ENCODE results near the gene POLR2J. TPM values are rescaled to one million over a fixed set of nuclear protein-coding genes. Genes with fewer than 3 reads are reported as not detected.

POLR2J gene
- total RNA-seq, 2 experiments from 2014 or later = 62.4 to 68.6 TPM

GRCh38 chr7:102473271-102473991 lies 5.3 kb downstream of the POLR2J start:
- no peaks in the 10 kb centered on the region for H4K20me1 ChIP-seq (ENCODE audit: insufficient read depth, low read length)
- no peak for DNase-seq (ENCODE audit: low spot score)
- CTCF ChIA-PET (ENCODE audit: unreplicated experiment) = no interaction called here
- H3K4me1 ChIP-seq (ENCODE audit: insufficient read depth, low read length, poor library complexity, severe bottlenecking) = no peaks in the 10 kb centered on the region
- POLR2A ChIA-PET = no interaction called here
- TF ChIP-seq EZH2phosphoT487 (IDR thresholded peaks at IDR 0.05; ENCODE audit: borderline replicate concordance, low read depth, low read length) (no peak), CTCF (conservative IDR thresholded peaks at IDR 0.05; ENCODE audit: low read length) (no peak)
- H3K9me3 ChIP-seq (ENCODE audit: low read length) = no peaks in the 10 kb centered on the region
- H3K79me2 ChIP-seq (ENCODE audit: insufficient read depth, low read depth, low read length) = no peaks in the 10 kb centered on the region
- H3K4me3 ChIP-seq (ENCODE audit: low read depth, low read length, poor library complexity, severe bottlenecking) = no peak overlapping the region
- no peak overlapping the region for H3K4me2 ChIP-seq (ENCODE audit: low read length)
- BruUV-seq (replicated peaks) = no TSS peak
- H3K9me2 ChIP-seq (ENCODE audit: insufficient read depth, low read length) = no peaks in the 10 kb centered on the region
- peaks cover 46% of the 10 kb centered on the region for H3K36me3 ChIP-seq (ENCODE audit: insufficient read depth, low read length)
- intact Hi-C loops (cut with micrococcal nuclease; ENCODE audit: unreplicated experiment) = no loop called here
- no peak overlapping the region for H3K27ac ChIP-seq (ENCODE audit: low read depth, low read length, poor library complexity, severe bottlenecking)
- no peak overlapping the region for H2AFZ ChIP-seq (ENCODE audit: low read length)

- BruUV-seq (replicated peaks) = no TSS peak
- Histone ChIP-seq H2AFZ (ENCODE audit: low read length) (no peak overlapping the region), H3K9me2 (ENCODE audit: insufficient read depth, low read length) (no peaks in the 10 kb centered on the region), H3K4me2 (ENCODE audit: low read length) (no peak overlapping the region), H3K4me1 (ENCODE audit: insufficient read depth, low read length, poor library complexity, severe bottlenecking) (no peaks in the 10 kb centered on the region), H3K9me3 (ENCODE audit: low read length) (no peaks in the 10 kb centered on the region), H3K4me3 (ENCODE audit: low read depth, low read length, poor library complexity, severe bottlenecking) (no peak overlapping the region), H3K79me2 (ENCODE audit: insufficient read depth, low read depth, low read length) (no peaks in the 10 kb centered on the region), H3K36me3 (ENCODE audit: insufficient read depth, low read length) (peaks cover 57% of the 10 kb centered on the region), H4K20me1 (ENCODE audit: insufficient read depth, low read length) (no peaks in the 10 kb centered on the region), H3K27ac (ENCODE audit: low read depth, low read length, poor library complexity, severe bottlenecking) (no peak overlapping the region)
- DNase-seq (ENCODE audit: low spot score) = no peak
- no peak for TF ChIP-seq CTCF (conservative IDR thresholded peaks at IDR 0.05; ENCODE audit: low read length)
- TF ChIP-seq EZH2phosphoT487 (IDR thresholded peaks at IDR 0.05; ENCODE audit: borderline replicate concordance, low read depth, low read length) = no peak
- intact Hi-C loops (cut with micrococcal nuclease; ENCODE audit: unreplicated experiment) = no loop called here
- ChIA-PET POLR2A (no interaction called here), CTCF (ENCODE audit: unreplicated experiment) (no interaction called here)
These were observed 6.3 kb downstream of the POLR2J start for GRCh38 chr7:102472126-102473041.

- no TSS peak for BruUV-seq (replicated peaks)
These were observed 7.0 kb downstream of the POLR2J start for GRCh38 chr7:102471791-102472125.

More at GRCh38 chr7:102471791-102472125, 7.0 kb downstream of the POLR2J start:
- no peaks in the 10 kb centered on the region for H3K79me2 ChIP-seq (ENCODE audit: insufficient read depth, low read depth, low read length)
- DNase-seq (ENCODE audit: low spot score) = no peak
- no peak for TF ChIP-seq CTCF (conservative IDR thresholded peaks at IDR 0.05; ENCODE audit: low read length)
- no peak for TF ChIP-seq EZH2phosphoT487 (IDR thresholded peaks at IDR 0.05; ENCODE audit: borderline replicate concordance, low read depth, low read length)
- peaks cover 2% of the 10 kb centered on the region for H3K4me1 ChIP-seq (ENCODE audit: insufficient read depth, low read length, poor library complexity, severe bottlenecking)
- intact Hi-C loops (cut with micrococcal nuclease; ENCODE audit: unreplicated experiment) = no loop called here
- H2AFZ ChIP-seq (ENCODE audit: low read length) = no peak overlapping the region
- H3K36me3 ChIP-seq (ENCODE audit: insufficient read depth, low read length) = peaks cover 58% of the 10 kb centered on the region
- CTCF ChIA-PET (ENCODE audit: unreplicated experiment) = interaction anchor here (0.5 kb wide), 1 partner anchor 47 kb away, joined by 3 read pairs; no protein-coding TSS in a partner anchor
- no peaks in the 10 kb centered on the region for H4K20me1 ChIP-seq (ENCODE audit: insufficient read depth, low read length)
- POLR2A ChIA-PET = no interaction called here
- H3K4me3 ChIP-seq (ENCODE audit: low read depth, low read length, poor library complexity, severe bottlenecking) = no peak overlapping the region
- H3K9me3 ChIP-seq (ENCODE audit: low read length) = no peaks in the 10 kb centered on the region
- H3K4me2 ChIP-seq (ENCODE audit: low read length) = no peak overlapping the region
- no peak overlapping the region for H3K27ac ChIP-seq (ENCODE audit: low read depth, low read length, poor library complexity, severe bottlenecking)
- H3K9me2 ChIP-seq (ENCODE audit: insufficient read depth, low read length) = no peaks in the 10 kb centered on the region

Measured in OCI-LY7 (cell line).